Daoy (cell line): Measurements from ENCODE around the gene DENND4C. TPM values are rescaled to one million over a fixed set of nuclear protein-coding genes. Genes with fewer than 3 reads are reported as not detected.
"Not testable (repeated sequence)": the region's sequence is repeated elsewhere in the genome, so short reads cannot be mapped to it uniquely, and the experiment has no call there.

ENCODE experiments used
- DNase-seq: peaks from one replicate; pipeline ENCODE4 v3.0.0-alpha.2; 2015; ENCODE audit warnings: low read depth
- total RNA-seq: library from RNA; depleted of rRNA; stranded (reverse); fragments of >200 nt; shearing (Covaris generic); gene quantifications from 2 replicates; pipeline ENCODE4 v1.2.3, GENCODE V29; 2014

Gene DENND4C
- total RNA-seq, 1 experiment from 2014 or later = 10.5 TPM

DNA sequence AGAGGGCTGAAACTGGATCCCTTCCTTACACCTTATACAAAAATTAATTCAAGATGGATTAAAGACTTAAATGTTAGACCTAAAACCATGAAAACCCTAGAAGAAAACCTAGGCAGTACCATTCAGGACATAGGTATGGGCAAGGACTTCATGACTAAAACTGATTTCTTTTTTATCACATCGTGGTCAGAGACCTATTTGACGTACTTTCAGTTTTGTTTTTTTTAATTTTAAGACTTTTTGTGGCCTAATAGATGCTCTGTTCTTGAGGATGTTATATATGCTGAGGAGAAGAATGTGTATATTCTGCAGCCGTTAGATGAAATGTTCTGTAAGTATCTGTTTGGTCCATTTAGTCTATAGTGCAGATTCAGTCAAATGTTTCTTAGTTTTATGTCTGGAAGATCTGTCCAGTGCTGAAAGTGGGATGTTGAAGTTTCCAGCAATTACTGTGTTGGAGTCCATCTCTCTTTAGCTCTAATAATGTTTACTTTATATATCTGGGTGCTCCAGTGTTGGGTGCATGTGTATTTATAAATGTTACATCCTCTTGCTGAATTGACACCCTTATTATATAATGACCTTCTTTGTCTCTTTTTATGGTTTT lies 36.4 kb downstream of the DENND4C start:
- not testable (repeated sequence) for DNase-seq

DNA sequence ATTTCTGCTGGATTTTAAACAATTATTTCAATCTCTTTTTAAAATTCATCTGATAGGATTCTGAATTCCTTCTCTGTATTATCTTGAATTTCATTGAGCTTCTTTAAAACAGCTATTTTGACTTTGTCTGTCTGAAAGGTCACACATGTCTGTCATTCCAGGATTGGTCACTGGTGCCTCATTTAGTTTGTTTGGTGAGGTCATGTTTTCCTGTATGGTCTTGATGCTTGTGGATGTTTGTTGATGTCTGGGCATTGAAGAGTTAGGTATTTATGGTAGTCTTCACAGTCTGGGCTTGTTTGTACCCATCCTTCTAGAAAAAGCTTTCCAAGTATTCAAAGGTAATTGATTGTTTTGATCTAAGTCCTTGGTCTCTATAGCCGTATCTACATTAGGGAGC lies 39.1 kb downstream of the DENND4C start:
- no peak for DNase-seq

DNA sequence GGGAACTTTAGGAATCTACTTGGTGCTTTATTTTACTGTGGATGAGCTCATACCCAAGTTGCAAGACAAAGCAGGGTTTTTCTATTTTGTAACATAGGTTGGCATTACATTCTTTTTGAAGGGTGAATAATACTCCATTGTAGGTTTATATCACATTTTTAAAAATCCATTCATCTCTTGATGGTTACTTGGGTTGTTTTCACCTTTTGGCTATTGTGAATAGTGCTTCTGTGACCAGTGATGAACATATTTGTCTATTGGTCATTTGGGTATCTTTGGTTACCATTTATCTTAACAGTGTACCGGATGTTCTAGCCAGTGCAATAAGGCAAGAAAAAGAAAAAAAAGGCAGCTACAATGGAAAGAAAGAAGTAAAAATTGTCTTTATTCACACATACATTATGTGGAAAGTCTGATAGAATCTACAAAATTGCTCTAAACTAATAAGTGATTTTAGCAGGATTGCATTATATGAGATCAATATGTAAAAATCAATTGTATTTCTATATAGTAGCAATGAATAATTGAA lies 40.0 kb downstream of the DENND4C start:
- no peak for DNase-seq

DNA sequence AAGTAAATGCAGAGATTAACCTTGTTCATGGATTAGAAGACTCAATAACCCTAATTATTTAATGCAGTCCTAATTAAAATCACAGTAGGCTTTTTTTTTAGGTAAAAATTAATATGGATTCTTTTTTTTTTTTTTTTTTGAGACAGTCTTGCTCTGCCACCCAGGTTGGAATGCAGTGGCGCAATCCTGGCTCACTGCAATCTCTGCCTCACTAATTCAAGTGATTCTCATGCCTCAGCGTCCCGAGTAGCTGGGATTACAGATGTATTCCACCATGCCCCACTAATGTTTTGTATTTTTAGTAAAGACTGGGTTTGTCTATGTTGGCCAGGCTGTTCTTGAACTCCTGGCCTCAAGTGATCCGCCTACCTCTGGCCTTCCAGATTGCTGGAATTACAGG lies 40.6 kb downstream of the DENND4C start:
- DNase-seq = no peak

DNA sequence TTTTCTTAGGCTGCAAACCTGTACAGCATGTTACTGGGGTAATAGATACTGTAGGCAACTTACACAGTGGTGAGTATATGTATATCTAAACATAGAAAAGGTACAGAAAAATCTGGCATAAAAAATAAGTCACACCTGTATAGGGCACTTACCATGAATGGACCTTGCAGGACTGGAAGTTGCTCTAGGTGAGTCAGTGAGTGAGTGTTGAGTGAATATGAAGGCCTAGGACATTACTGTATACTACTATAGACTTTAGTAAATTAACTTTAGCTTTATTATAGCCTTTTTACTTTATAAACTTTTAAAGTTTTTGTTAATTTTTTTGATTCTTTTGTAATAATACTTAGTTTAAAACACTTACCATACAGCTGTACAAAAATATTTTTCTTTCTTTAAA lies 51.3 kb downstream of the DENND4C start:
- no peak for DNase-seq

DNA sequence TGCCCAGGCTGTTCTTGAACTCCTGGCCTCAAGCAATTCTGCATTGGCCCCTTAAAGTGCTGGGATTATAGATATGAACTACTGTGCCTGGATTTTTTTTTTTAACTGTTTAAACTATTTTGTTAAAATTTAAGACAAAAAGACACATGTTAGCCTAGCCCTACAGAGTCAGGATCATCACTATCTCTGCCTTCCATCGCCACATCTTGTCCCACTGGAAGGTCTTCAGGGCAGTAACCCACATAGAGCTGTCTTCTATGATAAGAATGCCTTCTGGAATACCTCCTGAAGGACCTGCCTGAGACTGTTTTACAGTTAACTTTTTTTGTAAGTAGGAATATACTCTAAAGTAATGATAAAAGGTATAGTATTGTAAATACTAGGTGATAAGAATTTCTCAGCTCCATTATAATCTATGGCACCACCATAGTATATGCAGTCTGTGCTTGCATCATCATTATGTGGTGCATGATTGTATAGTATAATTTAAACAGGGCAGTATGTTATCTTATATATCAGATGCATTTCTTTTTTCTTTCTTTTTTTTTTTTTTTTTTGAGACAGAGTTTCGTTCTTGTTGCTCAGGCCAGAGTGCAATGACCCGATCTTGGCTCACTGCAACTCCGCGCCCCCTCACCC lies 52.7 kb downstream of the DENND4C start:
- DNase-seq = no peak

DNA sequence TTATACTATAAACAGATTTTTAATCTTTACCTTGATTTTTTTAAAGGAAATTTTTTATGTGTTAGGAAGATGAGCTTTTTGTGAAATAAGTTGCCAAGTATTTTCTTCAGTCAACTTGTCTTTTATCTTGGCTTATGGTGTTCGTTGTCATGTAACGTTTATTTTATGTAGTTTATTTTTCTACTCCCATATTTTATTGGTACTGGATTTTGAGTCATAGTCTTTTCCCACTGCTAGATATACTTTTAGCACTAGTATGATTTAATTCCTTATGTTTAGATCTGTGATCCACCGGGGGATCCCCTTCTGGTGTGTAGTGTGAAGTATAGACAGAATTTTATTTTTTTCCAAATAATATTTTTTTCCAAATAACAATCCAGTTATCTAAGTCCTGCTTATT lies 54.2 kb downstream of the DENND4C start:
- DNase-seq = no peak

DNA sequence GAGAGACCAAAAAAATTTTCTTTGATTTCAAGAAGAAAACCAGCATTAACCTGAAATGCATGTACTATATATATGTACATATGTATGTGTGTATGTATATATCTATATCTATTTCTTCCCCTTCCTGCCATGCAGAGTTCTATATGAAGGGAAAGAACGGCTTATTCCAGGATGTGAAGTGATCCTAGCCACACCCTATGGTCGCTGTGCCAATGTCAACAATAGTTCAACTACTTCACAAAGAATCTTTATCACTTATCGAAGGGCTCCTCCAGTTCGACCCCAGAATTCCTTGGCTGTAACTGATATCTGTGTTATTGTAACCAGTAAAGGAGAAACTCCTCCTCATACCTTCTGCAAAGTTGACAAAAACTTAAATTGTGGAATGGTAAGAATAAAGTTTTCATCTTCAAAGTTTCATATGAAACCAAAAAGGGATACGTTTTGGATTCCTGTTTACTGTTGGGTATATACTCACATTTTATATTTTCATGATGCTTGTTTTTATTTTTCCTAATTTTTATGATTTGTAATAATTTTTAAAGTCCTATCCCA lies 56.2 kb downstream of the DENND4C start:
- peak; percentile 25 for DNase-seq

DNA sequence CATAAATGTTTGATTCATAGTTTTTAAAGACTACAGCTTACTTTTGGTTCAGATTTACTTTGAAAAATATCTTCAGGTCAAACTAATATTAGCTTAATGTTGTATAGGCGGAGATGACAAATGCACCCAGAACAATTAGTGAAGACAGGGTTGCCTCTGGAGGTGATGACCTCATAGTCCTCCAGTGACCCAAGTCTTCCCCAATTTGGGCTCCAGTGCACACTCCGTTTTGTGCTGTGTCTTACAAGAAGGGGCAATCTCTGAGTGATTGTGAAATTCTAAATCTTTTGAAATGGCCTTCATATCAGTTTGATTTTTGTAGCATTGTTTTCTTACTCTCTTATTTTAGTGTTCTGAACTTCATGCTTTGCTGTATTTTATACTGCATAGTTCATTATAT lies 57.6 kb downstream of the DENND4C start:
- no peak for DNase-seq

DNA sequence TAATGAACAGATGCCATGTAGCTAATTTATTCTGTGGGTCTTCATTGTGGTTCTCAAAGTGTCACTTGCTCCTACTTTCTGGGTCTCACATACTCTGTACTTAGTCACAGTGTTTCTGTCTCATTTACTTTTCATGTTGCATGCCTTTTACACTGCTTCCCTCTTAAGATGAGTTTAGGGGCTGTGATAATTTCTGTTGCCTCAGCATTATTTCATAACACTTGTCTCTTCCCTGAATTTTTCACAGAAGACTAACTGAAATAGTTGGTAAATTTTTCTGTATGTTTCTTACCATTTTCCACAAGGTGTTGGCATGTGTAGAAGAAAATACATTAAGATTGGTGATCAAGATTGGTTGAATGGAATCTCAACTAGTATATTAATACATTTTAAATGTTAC lies 59.6 kb downstream of the DENND4C start:
- no peak for DNase-seq

DNA sequence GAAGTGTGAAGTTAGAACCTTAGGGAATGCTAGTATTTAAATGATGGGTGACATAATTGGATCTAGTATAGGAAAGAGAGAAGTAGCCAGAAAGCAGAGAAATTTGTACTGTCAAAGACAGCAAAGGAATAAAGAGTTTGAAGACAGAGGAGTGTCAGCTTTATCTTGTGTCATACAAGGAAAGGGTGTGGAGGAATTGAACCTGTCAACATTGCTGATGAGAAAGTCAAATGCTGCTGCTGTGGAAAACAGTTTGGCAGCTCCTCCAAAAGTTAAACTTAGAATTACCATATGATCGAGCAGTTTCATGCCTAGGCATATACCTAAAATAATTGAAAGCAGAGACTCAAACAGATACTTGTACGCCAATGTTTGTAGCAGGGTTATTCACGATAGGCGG lies 63.7 kb downstream of the DENND4C start:
- DNase-seq = no peak

DNA sequence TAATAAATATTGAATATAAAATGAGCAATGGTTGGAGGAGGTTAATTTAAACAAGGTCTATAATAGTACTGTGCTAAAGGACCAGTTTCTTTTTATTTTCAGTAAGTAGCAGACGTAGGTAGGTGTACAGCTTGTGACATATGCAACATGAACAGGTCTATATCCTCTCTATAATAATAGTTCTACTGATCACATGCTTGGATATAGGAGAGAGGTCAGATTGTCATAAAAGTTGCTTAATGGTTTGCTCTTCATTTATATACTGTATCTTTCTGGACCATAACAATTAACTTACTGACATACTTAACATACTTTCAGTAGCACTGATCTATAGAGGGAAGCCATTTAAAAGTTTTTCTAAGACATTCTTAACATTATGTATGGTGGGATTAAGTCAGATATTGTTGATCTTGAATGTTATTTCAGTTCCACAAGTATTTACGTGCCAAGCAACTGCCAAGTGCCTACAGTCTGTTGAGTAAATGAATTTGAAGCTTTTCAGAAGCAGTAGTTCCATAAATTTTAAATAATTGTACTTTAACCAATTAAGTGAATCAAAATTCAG lies 68.0 kb downstream of the DENND4C start:
- no peak for DNase-seq

DNA sequence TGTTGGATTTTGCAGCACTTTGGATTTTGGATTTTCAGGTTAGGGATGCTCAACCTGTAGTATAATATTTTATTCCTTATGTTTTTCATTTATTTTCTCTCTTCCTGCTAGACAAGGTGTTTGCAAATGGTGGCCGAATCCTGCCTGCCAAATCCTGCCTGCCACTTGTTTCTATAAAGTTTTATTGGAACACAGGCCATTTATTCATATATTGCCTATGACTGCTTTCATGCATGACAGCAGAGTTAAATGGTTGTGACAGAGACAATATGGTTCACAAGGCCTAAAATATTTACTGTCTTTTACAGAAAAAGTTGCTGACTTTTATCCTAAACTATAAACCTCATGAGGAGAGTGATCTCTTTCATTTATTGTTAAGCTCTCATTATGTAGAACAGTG lies 72.7 kb downstream of the DENND4C start:
- DNase-seq = no peak

DNA sequence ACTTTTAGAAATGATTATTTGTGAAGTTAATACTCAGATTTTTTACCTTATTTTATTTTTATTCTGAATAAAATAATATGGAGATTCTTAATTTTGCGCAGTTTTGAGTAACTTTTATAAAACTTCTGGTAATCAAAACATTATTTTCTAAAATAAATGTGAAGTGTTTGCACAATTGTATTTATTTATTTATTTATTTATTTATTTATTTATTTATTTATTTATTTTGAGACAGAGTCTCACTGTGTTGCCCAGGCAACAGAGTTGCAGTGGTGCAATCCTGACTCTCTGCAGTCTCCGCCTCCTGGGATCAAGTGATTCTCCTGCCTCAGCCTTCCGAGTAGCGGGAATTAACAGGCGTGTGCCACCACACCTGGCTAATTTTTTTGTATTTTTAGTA lies 76.1 kb downstream of the DENND4C start:
- no peak for DNase-seq

DNA sequence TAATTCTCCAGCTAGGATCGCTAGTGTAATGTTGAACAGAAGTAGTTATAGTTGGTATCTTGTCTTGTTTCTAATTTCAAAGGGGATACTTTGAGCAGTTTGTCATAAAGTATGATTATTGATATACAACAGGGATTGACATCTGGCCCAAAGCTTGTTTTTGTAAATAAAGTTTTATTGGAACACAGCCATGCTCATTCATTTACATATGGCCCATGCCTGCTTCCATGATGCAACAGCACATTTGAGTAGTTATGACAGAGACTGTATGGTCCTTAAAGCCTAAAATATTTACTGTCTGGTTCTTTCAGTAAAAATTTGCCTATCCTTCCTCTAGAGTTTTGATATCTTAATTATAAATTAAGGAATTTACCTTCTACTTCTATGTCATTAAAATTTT lies 79.8 kb downstream of the DENND4C start:
- DNase-seq = no peak

DNA sequence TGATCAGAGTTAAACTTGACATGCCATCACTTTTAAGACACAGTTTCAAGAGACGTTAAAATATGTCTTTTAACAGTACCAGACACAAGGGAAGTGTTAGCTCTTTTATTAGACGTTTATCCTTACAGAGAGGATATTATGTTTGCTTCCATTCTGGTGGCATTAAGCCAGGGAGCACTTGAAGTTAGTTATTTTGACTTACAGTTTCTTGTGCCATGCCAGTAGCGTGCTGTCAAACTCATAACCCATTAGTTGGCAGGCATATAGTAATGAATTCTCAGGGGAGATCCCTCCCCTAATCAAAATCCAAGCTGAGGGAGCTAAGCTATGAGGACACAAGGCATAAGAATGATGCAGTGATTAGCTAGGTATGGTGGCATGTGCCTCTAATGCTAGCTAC lies 83.1 kb downstream of the DENND4C start:
- DNase-seq = no peak

DNA sequence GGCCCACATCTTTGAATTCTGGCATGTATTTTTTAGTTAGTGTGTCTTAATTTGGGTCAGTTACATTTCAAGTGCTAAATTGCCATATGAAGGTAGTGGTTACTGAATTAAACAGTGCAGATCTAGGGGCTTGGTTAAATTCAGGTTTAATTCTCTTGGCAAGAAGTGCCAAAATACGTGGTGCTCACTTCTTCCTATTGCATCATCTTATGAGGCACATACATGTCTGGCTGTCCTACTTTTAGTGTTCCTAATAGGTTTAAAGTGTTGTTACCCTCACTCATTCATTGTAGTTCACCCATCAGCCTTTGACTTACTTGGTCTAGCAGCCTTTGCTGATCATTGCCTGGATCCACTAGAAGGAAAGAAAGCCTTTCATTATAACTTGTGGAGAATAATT lies 90.0 kb downstream of the DENND4C start:
- DNase-seq = no peak

DNA sequence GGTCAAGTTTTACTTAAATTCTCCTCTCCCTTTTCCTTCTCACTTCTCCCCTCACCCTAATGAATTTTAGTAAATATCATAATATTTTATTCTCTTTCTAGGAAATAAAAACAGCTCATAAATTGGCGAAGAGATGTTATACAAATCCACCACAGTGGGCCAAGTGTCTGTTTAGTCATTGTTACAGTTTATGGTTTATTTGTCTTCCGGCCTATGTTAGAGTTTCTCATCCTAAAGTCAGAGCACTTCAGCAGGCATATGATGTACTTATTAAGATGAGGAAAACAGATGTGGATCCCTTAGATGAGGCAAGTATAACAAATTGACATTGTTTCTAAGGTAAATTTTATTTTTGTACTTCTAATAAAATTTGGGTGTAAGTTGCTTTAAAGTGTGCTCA lies 101.4 kb downstream of the DENND4C start:
- DNase-seq = no peak

DNA sequence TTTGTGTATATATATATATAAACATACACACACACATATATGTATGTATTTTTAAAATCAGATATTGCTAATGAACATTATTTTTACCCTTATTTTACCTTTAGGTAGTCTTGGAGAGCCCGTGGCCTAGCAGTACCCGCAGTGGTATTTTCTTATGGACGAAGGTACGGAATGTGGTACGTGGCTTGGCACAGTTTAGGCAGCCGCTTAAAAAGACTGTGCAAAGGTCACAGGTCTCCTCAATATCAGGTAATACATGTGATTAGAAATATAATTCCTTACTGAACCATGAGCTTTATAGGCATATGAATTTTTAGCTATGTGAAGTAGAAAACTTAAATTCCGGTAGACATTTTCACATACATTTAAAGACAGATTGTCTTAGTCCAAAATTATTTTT lies 105.7 kb downstream of the DENND4C start:
- DNase-seq = no peak

DNA sequence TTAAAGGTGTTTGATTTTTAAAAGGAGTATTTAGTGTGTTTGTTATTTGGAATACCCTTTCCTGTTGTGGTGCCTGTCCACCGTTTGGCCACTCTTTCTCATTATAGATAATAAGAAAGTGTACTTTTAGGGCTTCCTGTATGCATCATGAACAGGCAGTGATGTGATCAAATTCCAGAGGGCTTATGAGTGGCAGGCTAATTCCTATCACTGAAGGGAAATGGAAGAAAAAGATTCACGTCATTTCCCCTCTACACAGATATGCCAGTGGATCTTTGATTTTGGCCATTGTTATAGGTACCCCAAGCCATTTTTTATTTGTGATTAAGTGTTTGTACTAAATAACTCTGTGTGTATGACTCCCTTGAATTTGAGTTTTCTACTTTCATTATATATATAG lies 112.5 kb downstream of the DENND4C start:
- DNase-seq = no peak

DNA sequence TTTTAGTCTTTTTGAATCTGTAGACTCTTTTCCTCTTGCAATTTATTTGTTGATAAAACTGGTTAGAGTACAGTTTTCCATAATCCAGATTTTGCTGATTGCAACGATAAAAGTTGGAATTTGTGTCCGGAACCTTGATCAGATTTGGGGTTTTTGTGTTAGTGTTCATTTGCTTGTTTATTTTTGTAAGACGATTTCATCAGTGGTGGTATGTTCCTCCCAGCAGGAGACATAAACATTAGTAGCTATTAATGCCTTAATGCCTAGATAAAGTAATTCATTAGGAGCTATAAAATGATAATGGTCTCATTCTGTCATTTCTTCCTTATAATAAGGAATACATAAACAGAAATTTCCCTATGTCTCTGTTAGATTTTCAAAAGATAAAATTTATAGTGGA lies 128.2 kb downstream of the DENND4C start:
- DNase-seq = no peak

DNA sequence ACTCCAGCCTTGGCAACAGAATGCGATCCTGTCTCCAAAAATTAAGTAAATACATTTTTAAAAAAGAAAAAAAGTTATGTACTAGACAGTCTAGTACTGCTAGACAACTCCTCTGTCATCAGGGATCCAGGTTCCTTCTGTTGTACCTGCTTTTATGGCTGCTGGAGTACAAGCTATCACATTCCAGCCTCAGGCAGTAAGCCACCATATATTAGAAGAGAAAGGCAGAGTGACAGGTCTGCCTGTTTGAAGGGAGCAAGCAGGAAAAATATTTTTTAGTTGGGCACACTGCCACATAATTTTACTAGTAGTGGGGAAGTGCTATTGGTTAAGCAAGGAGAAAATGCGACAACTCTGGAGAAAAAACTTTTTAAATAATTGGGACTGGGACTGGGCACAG lies 138.6 kb downstream of the DENND4C start:
- no peak for DNase-seq

DNA sequence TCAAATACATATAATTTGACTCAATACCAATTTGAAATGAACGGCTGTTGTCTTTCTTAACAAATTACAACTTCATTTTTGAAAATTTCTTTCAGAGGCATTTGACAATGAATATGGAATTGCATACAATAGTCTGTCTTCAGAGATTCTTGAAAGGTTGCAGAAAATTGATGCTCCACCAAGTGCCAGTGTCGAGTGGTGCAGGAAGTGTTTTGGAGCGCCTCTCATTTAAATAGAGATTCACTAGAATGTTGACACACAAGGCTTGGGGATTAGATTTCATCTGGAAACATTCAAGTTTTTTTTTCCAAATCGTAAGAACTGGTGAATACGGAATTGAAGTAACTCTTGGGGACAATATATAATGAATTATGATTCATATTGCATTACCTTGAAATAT lies 141.4 kb downstream of the DENND4C start:
- DNase-seq = no peak
